Spleen (tissue), 7 donors: Measurements from ENCODE around the gene AKT3.

Experiments used
- CTCF ChIP-seq, 11 experiments: fragments of 200-600 bp in 7 of 11; fragments of 450-650 bp in 4 of 11; sonication (generic) in 4 of 11; IDR thresholded peaks in 8 of 11; conservative IDR thresholded peaks in 3 of 11; 1 replicate in 7 of 11; 2 replicates in 4 of 11; pipeline versions ENCODE4 v1.4.0 to v1.8.0; 2016 to 2021; ENCODE audit warnings: antibody characterized with exemption in 11 of 11, inconsistent platforms in 4 of 11, mild to moderate bottlenecking in 1 of 11
- POLR2A ChIP-seq, 3 donors: fragments of 450-650 bp; IDR thresholded peaks; one replicate each; pipeline ENCODE4 v1.5.1; 2017; ENCODE audit warnings: antibody characterized with exemption in 3 of 3, mild to moderate bottlenecking in 1 of 3
- donor health status: DM: no; HTN: no; CAD: no; lungs with moderate emphysema.
- donor health status: DM: no; HTN: no; CAD: no.
- donor health status: DM: no; HTN: no; CAD: no.

- TF ChIP-seq CTCF (IDR thresholded peaks at IDR 0.05 in 8 of 11, conservative IDR thresholded peaks at IDR 0.05 in 3 of 11) (no peak), POLR2A (IDR thresholded peaks at IDR 0.05) (no peak)
These were observed 109.6 kb downstream of the AKT3 start for GRCh38 chr1:243740255-243740999.
